H9 (cell line): ENCODE data around the gene CDC26. TPM values are rescaled to one million over a fixed set of nuclear protein-coding genes. Genes with fewer than 3 reads are reported as not detected.

Experiments
- DNase-seq: peaks from one replicate; pipeline ENCODE4 v3.0.0-alpha.2; 2017
- H2AFZ ChIP-seq: one replicate; pipeline ENCODE4 v1.6.1; 2013; ENCODE audit warnings: mild to moderate bottlenecking, low read length, control low read depth, moderate library complexity
- H2AK5ac ChIP-seq: 2 replicates; pipeline ENCODE4 v1.6.1; 2013; ENCODE audit warnings: low read length, control low read depth, mixed read lengths; ENCODE audit not compliant: insufficient read length
- H2BK120ac ChIP-seq: one replicate; pipeline ENCODE4 v1.6.1; 2013; ENCODE audit warnings: low read depth, mild to moderate bottlenecking, low read length, control low read depth, inconsistent platforms; ENCODE audit not compliant: poor library complexity, severe bottlenecking
- H2BK12ac ChIP-seq: 2 replicates; pipeline ENCODE4 v1.6.1; 2013; ENCODE audit warnings: low read length, control low read depth, mixed read lengths, low read depth; ENCODE audit not compliant: insufficient read length
- H2BK15ac ChIP-seq: 2 replicates; pipeline ENCODE4 v1.6.1; 2013; ENCODE audit warnings: low read depth, low read length, control low read depth
- H2BK20ac ChIP-seq: one replicate; pipeline ENCODE4 v1.6.1; 2013; ENCODE audit warnings: low read depth, mild to moderate bottlenecking, low read length, control low read depth, inconsistent platforms; ENCODE audit not compliant: poor library complexity, severe bottlenecking
- H2BK5ac ChIP-seq: 2 replicates; pipeline ENCODE4 v1.6.1; 2013; ENCODE audit warnings: low read length, control low read depth, mixed read lengths; ENCODE audit not compliant: insufficient read length
- H3K14ac ChIP-seq: 2 replicates; pipeline ENCODE4 v1.6.1; 2013; ENCODE audit warnings: low read length, control low read depth; ENCODE audit not compliant: insufficient read depth
- H3K18ac ChIP-seq: 2 replicates; pipeline ENCODE4 v1.6.1; 2013; ENCODE audit warnings: low read depth, mild to moderate bottlenecking, mixed read lengths, low read length, control low read depth; ENCODE audit not compliant: insufficient read length
- H3K23ac ChIP-seq: 2 replicates; pipeline ENCODE4 v1.6.1; 2013; ENCODE audit warnings: low read length, control low read depth, mixed read lengths, low read depth; ENCODE audit not compliant: insufficient read length
- H3K23me2 ChIP-seq: 2 replicates; pipeline ENCODE4 v1.6.1; 2013; ENCODE audit warnings: low read depth, mild to moderate bottlenecking, mixed read lengths, low read length, control low read depth; ENCODE audit not compliant: insufficient read length, poor library complexity, severe bottlenecking
- H3K27ac ChIP-seq: 2 replicates; pipeline ENCODE4 v1.5.1; 2013; ENCODE audit warnings: low read length, control low read depth, mixed read lengths, low read depth; ENCODE audit not compliant: insufficient read length
- H3K27me3 ChIP-seq: 2 replicates; pipeline ENCODE4 v1.6.1; 2013; ENCODE audit warnings: low read length, control low read depth, inconsistent platforms; ENCODE audit not compliant: insufficient read depth
- H3K4ac ChIP-seq: 2 replicates; pipeline ENCODE4 v1.6.1; 2013; ENCODE audit warnings: low read depth, mild to moderate bottlenecking, control low read depth, inconsistent platforms, low read length, moderate library complexity
- H3K4me1 ChIP-seq: 2 replicates; pipeline ENCODE4 v1.6.1; 2013; ENCODE audit warnings: low read length, control low read depth, inconsistent platforms; ENCODE audit not compliant: insufficient read depth
- H3K4me2 ChIP-seq: 2 replicates; pipeline ENCODE4 v1.6.1; 2013; ENCODE audit warnings: low read length, control low read depth, mixed read lengths; ENCODE audit not compliant: insufficient read length, insufficient read depth
- H3K56ac ChIP-seq: 2 replicates; pipeline ENCODE4 v1.6.1; 2013; ENCODE audit warnings: low read depth, mild to moderate bottlenecking, mixed read lengths, low read length, control low read depth; ENCODE audit not compliant: insufficient read length
- H3K79me1 ChIP-seq: 2 replicates; pipeline ENCODE4 v1.6.1; 2013; ENCODE audit warnings: low read depth, mild to moderate bottlenecking, moderate library complexity, low read length, control low read depth, inconsistent platforms; ENCODE audit not compliant: insufficient read depth, poor library complexity, severe bottlenecking
- H3K79me2 ChIP-seq: 2 replicates; pipeline ENCODE4 v1.6.1; 2013; ENCODE audit warnings: low read length, control low read depth, inconsistent platforms; ENCODE audit not compliant: insufficient read depth
- H3K9ac ChIP-seq: 2 replicates; pipeline ENCODE4 v1.6.1; 2013; ENCODE audit warnings: low read length, control low read depth, mixed read lengths; ENCODE audit not compliant: insufficient read length; ENCODE audit errors: extremely low read depth
- H3K9me3 ChIP-seq: one replicate; pipeline ENCODE4 v1.6.1; 2013; ENCODE audit warnings: low read depth, low read length, inconsistent platforms; ENCODE audit not compliant: control insufficient read depth
- H3T11ph ChIP-seq: one replicate; pipeline ENCODE4 v1.6.1; 2013; ENCODE audit warnings: mild to moderate bottlenecking, low read length, control low read depth, inconsistent platforms
- H4K20me1 ChIP-seq: one replicate; pipeline ENCODE4 v1.6.1; 2013; ENCODE audit not compliant: control insufficient read depth, insufficient read length, insufficient read depth
- H4K5ac ChIP-seq: 2 replicates; pipeline ENCODE4 v1.6.1; 2013; ENCODE audit warnings: low read depth, mild to moderate bottlenecking, mixed read lengths, low read length, control low read depth; ENCODE audit not compliant: insufficient read length
- H4K8ac ChIP-seq: replicated peaks from 2 replicates; pipeline ENCODE4 v1.6.1; 2013; ENCODE audit warnings: low read length, control low read depth, mixed read lengths, low read depth; ENCODE audit not compliant: insufficient read length
- H4K91ac ChIP-seq: 2 replicates; pipeline ENCODE4 v1.6.1; 2013; ENCODE audit warnings: low read depth, mild to moderate bottlenecking, moderate library complexity, mixed read lengths, low read length, control low read depth; ENCODE audit not compliant: insufficient read length
- H3K27ac Mint-ChIP-seq, 3 experiments: 2 replicates in 2 of 3; 3 replicates in 1 of 3; pipeline ENCODE4 v1.8.0; 2020 to 2021; ENCODE audit warnings: mixed read lengths in 3 of 3, mild to moderate bottlenecking in 1 of 3, moderate library complexity in 1 of 3
- H3K27me3 Mint-ChIP-seq: 2 replicates; pipeline ENCODE4 v1.8.0; 2021; ENCODE audit warnings: low read depth, mild to moderate bottlenecking, moderate library complexity, mixed read lengths
- H3K36me3 Mint-ChIP-seq, 3 experiments: 2 replicates in 2 of 3; 3 replicates in 1 of 3; pipeline ENCODE4 v1.8.0; 2020 to 2021; ENCODE audit warnings: low read depth in 3 of 3, mixed read lengths in 3 of 3; ENCODE audit not compliant: insufficient read depth in 1 of 3
- H3K4me1 Mint-ChIP-seq, 2 experiments: 2 replicates each; pipeline ENCODE4 v1.8.0; 2020; ENCODE audit warnings: mixed read lengths in 2 of 2
- H3K4me3 Mint-ChIP-seq, 2 experiments: 2 replicates in 1 of 2; 3 replicates in 1 of 2; pipeline ENCODE4 v1.8.0; 2020 to 2021; ENCODE audit warnings: mild to moderate bottlenecking in 2 of 2, mixed read lengths in 2 of 2, moderate library complexity in 1 of 2
- H3K9me3 Mint-ChIP-seq, 2 experiments: 2 replicates in 1 of 2; 3 replicates in 1 of 2; pipeline ENCODE4 v1.8.0; 2020; ENCODE audit warnings: mild to moderate bottlenecking in 2 of 2, mixed read lengths in 2 of 2, moderate library complexity in 1 of 2
- WGBS: extraction: QIAGEN DNeasy Blood & Tissue Kit; methylation state at CpG from one replicate; pipeline ENCODE4 v1.1.7; 2013; ENCODE audit warnings: missing lambda C conversion rate, low lambda C conversion rate, mixed read lengths; ENCODE audit not compliant: insufficient read length; ENCODE audit errors: extremely low coverage; 5-methylcytosine and 5-hydroxymethylcytosine counted together
- total RNA-seq: library from RNA; stranded (reverse); gene quantifications from 2 replicates; pipeline ENCODE4 v1.2.1, GENCODE V29; 2021
- TF ChIP-seq, protein P1 (sequence below): fragments of 200-600 bp; sonication (generic); conservative IDR thresholded peaks from 3 replicates; pipeline ENCODE4 v1.8.0; 2021; ENCODE audit warnings: antibody characterized with exemption, mild to moderate bottlenecking

CDC26 gene
- total RNA-seq, 1 experiment from 2014 or later: 38.6 TPM

- H3K4me2 ChIP-seq: no peak overlapping the region
- Mint-ChIP-seq H3K9me3 (no peaks in the 10 kb centered on the region), H3K4me3 (no peak overlapping the region), H3K4me1 (peaks cover 6 to 12% of the 10 kb centered on the region in 2 experiments), H3K36me3 (no peaks in the 10 kb centered on the region), H3K27me3 (no peaks in the 10 kb centered on the region; the same call in 1 of the 2 replicates), H3K27ac (no peak overlapping the region)
- no CpG with 5 or more reads among the region's 1 CpG for WGBS
- H3K14ac ChIP-seq: no peak overlapping the region
- no peak overlapping the region for H3K9ac ChIP-seq
- TF ChIP-seq, protein P1, sequence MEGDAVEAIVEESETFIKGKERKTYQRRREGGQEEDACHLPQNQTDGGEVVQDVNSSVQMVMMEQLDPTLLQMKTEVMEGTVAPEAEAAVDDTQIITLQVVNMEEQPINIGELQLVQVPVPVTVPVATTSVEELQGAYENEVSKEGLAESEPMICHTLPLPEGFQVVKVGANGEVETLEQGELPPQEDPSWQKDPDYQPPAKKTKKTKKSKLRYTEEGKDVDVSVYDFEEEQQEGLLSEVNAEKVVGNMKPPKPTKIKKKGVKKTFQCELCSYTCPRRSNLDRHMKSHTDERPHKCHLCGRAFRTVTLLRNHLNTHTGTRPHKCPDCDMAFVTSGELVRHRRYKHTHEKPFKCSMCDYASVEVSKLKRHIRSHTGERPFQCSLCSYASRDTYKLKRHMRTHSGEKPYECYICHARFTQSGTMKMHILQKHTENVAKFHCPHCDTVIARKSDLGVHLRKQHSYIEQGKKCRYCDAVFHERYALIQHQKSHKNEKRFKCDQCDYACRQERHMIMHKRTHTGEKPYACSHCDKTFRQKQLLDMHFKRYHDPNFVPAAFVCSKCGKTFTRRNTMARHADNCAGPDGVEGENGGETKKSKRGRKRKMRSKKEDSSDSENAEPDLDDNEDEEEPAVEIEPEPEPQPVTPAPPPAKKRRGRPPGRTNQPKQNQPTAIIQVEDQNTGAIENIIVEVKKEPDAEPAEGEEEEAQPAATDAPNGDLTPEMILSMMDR: no peak
- no peak overlapping the region for H4K91ac ChIP-seq
- no peak overlapping the region for H3K56ac ChIP-seq
- no peak for DNase-seq
- no peaks in the 10 kb centered on the region for H3K79me1 ChIP-seq
- H2BK20ac ChIP-seq: no peak overlapping the region
- H4K8ac ChIP-seq: no peak overlapping the region
- H3K23ac ChIP-seq: no peak overlapping the region
- H3K27me3 ChIP-seq: no peaks in the 10 kb centered on the region
- H3K79me2 ChIP-seq: no peaks in the 10 kb centered on the region
- no peak overlapping the region for H4K5ac ChIP-seq
- no peaks in the 10 kb centered on the region for H3K23me2 ChIP-seq
- H2BK5ac ChIP-seq: no peak overlapping the region
- H3K4ac ChIP-seq: no peak overlapping the region
- H3K4me1 ChIP-seq: no peaks in the 10 kb centered on the region
- H3K27ac ChIP-seq: no peak overlapping the region
- H4K20me1 ChIP-seq: no peaks in the 10 kb centered on the region
- H2AFZ ChIP-seq: no peak overlapping the region
- no peak overlapping the region for H3T11ph ChIP-seq
- H2BK120ac ChIP-seq: no peak overlapping the region
- H2BK12ac ChIP-seq: no peak overlapping the region
- H2BK15ac ChIP-seq: no peak overlapping the region
- H3K9me3 ChIP-seq: no peaks in the 10 kb centered on the region
- no peak overlapping the region for H3K18ac ChIP-seq
- no peak overlapping the region for H2AK5ac ChIP-seq
Measured at GRCh38 chr9:113306566-113306965, 31.2 kb upstream of the CDC26 start.
